ENCODE results near the gene FAAH2.
"Not testable (repeated sequence)": the region's sequence is repeated elsewhere in the genome, so short reads cannot be mapped to it uniquely, and the experiment has no call there.

Gene FAAH2

DNA sequence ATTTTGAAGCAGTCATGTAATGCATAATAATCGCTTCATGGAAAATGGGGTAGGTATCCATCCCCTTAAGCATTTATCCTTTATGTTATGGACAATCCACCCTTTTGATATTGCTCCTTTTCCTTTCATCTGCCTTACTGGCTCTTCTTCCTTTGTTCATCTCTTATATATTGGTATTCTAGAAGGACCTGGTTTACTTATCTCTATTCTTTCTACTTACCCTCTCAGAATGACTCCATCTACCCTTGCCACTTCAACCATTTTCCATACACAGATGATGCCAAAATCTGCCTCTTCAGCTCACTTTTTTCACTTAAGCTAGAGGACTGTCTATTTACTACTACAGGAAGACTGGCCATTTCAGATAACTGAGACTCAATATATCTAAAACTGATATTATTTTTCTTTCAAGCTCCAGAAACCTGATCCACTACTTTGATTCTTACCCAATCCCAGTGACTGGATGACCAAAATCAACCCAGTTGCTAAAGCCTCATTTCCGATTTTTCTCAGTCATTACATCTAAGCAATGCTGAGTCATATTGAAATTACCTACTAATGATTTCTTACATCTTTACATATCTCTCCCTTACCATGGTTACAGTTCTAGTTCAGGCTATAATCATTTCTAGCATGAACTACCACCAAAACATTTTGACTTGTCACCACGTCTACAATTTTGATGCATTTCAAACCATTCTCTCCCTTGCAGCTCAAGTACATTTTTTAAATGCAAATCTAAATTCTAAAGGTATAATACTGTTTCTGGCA, 93.7 kb downstream of the FAAH2 start:
- DNase-seq (ENCODE audit: low spot score), result peak; percentile 69

DNA sequence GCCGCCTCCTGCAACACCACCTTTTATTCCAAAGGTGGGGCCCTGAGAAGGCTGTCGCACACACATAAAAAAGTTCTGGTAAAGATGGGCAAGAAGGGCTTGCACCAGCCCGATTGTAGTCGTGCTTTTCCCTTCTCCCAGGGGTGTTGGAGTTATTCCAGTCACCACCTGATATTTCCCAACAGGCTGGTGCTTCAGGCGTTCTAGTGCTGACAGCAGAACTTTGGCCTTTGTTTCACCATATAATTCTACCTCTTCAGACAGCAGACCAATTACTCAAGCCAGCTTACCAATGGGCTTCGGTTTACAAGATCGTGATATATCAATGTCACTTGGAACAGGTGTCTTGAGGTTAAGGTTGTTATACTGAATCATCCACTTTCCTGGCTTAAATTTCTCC, 107.7 kb downstream of the FAAH2 start:
- DNase-seq (ENCODE audit: low spot score), result not testable (repeated sequence)

DNA sequence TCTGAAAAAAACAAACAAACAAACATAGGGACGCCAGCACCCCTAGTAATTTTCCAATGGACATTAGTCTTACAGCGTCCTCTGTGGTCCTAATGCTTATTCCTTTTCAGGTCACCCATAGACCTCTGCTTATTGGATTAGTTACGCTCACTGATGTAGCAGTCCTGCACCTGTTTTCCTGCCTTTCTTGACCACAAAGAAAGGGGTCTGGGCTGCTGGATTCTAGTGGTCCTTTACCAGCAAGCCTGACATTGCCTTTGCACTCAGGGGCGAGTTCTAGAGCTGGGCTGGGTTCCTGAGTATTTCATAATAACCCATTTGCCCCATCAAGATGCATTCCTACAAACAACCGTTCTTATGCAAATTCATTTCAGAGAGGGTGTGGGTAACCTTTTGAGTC, 116.7 kb downstream of the FAAH2 start:
- DNase-seq (ENCODE audit: low spot score), result not testable (repeated sequence)

DNA sequence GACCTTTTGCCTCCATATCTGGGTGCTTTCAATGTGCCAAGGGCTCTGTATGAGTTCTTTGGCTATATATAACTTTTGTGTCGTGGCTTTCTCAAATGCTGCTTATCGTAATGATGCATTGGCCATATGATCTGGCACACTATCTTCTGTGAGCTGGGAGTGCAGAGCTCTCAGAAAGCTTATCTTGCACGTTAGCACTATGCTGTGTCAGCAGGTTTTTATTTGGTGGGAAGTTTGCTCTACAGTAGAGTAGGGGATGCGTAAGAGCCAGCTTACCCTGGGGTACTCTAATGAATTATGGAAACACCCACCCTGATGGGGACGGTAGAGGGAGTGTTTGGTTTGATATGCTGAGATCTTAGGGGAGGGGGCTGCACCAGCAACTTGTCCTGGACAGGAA, 119.6 kb downstream of the FAAH2 start:
- no peak for DNase-seq (ENCODE audit: low spot score)

DNA sequence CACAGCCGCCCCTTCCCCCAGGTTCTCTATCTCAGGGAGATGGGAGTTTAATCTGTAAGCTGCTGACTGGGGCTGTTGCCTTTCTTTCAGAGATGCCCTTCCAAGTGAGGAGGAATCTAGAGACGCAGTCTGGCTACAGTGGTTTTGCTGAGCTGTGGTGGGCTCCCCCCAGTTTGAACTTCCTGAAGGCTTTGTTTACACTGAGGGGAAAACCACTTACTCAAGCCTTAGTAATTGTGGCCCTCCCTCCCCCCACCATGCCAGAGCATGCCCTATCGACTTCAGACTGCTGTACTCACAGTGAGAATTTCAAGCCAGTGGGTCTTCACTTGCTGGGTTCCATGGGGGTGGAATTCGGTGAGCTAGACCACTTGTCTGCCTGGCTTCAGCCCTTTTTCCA, 131.3 kb downstream of the FAAH2 start:
- DNase-seq (ENCODE audit: low spot score), result no peak

DNA sequence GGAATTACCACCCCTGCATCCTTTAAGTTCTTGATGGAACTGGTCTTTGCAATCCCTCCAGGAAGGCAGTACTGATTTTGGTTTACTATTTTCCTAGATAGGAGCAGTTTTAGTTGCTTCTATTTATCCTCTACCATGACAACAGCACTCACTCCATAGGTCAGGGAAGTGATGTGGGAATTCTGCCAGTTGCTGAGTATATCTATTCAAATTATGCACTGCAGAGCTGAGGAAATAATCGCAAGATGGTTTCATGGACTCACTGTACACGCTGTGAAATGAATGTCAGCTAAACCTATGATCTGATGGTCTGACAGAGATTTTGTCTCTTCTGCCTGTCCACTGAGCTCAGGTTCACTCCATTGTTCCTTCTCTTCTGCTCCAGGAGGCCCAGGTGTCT, 135.8 kb downstream of the FAAH2 start:
- DNase-seq (ENCODE audit: low spot score), result no peak

DNA sequence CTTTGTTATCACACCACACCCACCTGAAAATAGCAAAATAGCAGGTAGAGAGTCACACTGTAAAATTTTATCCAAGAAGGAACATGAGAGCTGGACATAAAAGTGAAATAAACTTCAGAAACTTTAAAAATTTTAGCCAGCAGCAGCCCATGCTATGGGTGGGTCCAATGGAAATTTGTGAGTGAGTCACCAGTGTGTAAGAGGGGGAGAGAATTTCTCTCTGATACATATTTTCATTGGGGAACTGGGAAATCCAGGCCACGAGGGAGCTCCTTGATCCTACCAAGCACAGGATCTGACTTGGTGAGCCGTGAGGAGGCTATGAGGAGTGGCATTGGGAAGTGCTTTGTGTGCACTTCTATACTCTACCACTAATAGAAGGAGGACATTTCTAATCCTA, 136.3 kb downstream of the FAAH2 start:
- DNase-seq (ENCODE audit: low spot score), result no peak

DNA sequence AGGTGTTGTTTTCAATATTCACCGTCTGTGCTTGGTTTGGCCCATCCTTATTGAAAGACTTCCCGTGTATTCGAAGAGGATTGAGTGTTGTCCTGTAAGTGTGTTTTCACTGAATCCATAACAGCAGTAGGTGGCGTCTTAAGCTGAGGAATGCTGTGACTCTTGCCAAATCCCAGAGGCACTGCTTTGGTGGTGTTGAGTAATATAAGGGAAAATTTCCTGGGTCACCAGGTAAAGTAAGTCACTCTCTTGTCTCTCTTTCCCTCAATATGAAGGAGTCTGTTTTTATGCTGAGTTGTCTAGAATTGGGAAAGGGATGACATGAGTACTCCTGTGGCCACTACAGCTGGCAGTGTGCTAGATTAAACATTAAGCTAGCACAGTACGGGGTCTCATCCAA, 158.6 kb downstream of the FAAH2 start:
- DNase-seq (ENCODE audit: low spot score), result no peak

DNA sequence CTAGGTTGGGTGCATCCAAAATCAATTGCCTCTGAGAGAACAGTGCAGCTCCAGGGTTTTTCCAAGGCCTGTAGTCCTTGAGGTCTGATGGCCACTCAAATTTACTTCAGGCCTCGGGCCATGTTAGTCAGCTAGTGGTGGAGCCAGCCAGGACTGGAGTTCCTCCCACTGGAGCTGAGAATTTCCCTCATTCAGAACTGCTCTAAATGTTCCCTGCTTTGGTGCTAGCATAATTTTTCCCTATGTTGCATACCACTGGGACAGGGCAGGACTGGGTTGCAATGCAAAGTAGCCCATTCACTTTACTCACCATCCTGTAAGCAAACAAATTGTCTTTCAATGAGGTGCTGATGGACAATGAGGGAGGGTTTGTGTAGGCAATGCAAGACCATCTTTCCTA, 159.3 kb downstream of the FAAH2 start:
- no peak for DNase-seq (ENCODE audit: low spot score)

DNA sequence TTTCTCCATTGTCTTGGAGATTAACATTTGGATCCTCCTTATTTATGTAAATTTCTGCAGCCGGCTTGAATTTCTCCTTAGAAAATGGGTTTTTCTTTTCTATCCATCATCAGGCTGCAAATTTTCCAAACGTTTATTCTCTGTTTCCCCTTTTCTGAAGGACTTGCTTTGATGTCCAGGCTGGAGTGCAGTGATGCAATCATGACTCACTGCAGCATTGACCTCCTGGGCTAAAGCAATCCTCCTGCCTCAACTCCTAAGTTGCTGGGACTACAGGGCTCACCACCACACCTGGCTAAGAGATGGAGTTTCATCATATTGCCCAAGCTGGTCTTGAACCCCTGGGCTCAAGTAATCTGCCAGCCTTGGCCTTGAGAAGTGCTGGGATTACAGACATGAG, 161.3 kb downstream of the FAAH2 start:
- no peak for DNase-seq (ENCODE audit: low spot score)

DNA sequence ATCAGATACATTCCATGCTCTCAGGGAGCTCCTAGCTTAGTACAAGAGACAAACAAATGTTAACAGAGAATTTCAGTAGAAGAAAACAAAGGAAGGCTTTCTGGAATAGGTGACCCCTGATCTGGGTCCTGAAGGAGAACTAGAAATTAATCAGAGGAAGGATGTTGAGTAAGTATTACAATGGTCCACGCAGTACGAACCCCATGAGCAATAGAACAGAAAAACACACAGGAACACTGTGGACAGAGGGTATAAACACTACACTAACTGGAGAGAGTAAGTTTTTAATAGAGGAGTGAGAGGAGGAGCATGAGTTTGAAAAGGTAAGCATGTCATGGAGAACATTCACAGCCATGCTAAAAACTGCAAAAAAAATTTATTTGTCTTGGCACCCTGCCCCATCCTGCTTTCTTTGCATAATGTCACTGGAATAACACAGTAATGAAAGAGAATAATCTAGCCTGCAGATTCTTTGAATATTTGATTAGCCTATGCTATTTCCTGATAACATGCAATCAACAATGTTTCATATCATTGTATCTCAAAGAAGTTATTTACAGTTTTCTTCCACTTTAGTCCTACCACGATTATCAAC, 165.0 kb downstream of the FAAH2 start:
- DNase-seq (ENCODE audit: low spot score), result no peak

DNA sequence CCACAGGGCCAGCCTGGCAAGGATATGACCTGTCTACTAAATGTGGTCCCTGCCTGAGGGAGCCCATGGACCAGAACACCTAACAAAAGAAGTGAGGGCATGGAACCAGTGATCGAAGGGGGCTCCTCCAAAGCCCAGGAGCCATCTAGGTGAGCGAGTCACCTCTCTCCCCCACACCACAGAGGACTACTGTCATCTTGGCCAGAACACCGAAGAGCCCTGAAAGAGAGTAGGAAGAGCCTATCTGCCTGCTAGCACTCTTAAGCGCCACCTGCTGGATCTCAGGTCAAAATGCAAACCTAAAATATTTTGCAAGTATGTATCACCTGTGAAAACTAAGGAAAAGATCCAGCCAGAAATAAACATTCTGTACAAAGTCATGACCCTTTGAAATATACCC, 167.4 kb downstream of the FAAH2 start:
- peak; percentile 41 for DNase-seq (ENCODE audit: low spot score)

DNA sequence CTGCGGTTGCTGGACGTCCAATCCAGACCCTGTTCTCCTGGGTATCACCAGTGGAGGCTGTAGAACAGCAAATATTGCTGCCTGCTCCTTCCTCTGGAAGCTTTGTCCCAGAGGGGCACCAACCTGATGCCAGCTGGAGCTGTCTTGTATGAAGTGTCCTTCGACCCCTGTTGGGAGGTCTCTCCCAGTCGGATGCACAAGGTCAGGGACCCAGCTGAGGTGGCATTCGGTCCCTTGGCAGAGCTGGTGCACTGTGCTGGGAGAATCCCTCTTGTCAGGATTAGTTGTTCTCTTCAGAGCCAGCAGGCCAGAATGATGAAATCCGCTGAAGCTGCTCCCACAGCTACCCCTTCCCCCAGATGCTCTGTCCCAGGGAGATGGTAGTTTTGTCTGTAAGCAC, 195.0 kb downstream of the FAAH2 start:
- no peak for DNase-seq (ENCODE audit: low spot score)

DNA sequence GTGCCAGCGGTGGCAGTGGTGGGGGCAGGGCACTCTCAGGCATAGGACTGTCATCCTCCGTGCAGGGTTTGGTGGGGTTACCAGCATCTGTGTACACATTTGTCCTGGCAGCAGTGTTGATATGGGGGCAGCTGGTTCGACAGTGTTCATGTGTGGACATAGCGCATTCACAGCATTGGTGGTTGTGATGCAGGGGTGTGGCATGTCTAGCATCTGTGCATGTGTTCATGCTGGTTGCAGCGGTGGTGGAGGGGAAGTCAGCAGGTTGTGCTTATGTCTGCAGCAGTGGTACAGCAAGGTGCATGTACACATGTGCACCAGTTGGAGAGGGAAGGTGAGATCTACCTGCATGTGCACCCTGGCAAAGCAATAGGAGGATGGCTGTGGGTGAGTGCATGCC, 230.0 kb downstream of the FAAH2 start:
- DNase-seq (ENCODE audit: low spot score), result no peak

DNA sequence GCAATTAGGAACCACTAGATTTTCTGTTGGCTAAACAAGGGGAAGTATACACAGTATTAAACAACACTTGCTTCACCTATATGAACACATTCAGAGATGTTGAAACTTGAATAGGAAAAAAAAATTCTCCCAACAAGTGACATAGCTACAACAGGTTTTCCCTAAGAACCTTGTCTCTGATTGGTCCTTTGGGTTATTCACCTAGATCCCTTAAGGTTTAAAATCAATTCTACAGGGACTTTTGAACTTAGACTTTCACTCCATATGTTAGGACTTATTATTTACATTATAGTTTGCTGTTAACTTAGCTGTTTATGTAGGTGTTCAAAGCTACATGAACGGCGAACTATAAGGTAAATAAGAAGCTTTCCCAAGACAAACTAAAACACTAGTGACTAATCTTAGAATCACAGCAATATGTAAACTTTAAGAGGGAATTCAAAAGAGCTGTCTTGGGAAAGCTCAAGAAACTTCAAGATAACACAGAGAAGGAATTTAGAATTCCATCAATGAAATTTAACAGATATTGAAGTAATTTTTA, 233.1 kb downstream of the FAAH2 start:
- DNase-seq (ENCODE audit: low spot score), result no peak

DNA sequence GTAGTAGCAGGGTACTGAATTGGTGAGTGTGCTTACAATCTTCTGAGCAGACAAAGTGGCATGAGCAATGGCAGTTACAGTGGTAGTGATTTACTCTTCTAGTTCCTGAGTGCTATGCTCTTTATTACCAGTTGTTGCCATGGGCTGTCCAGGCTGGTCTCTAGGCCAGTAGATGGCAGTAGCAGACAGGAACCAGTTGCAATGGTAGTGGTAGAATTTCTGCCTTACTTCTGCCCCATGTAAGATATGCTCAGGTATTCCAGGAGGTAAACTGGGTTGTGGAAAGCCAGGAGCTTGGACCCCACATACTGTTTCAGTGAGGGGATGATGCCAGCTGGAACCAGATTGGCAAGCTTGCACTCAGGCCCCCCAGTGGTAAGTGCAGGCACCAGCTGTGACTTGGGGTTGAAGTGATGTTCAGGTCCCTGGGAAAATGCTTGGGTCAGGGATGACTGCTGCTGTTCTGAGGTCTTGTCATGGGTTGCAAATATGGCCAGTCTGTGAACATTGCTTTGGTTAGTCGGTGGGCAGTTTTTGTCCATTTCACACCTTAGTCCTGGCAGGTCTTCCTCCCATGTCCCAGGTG, 242.3 kb downstream of the FAAH2 start:
- peak; percentile 19 for DNase-seq (ENCODE audit: low spot score)

All from activated CD4-positive, alpha-beta T cell treated with anti-CD3 and anti-CD28 coated beads, Interleukin-2, Interleukin-4, amounts not matched to agents 100 ng/mL and 50 ng/mL, durations not matched to agents 16 hours and 8 hours (primary cell).